Measurements from ENCODE around the gene PDZRN4. TPM values are rescaled to one million over a fixed set of nuclear protein-coding genes. Genes with fewer than 3 reads are reported as not detected.

Gene PDZRN4
- total and polyA plus RNA-seq, 2 experiments from 2014 or later = 0.90 TPM; not detected in 1

DNA sequence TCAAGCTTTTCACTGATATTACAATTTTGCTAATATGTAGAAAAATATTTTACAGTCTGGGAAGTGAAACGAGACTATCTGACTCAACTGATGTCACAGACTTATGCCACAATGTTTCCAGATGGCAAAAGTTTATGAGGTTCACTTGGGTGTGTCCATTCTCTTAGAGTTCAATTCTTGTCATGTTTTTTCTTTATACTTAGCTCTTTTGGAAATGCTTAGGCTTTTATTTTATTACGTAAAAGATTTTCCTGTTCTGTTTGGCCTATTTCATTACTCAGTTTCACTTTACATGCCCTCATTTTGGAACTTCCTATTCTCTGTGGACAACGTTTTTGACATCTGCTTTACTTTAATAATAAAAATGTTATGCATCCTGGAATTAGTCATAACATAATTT is 2.1 kb upstream of the PDZRN4 start (continued):
- TF ChIP-seq, protein P1, sequence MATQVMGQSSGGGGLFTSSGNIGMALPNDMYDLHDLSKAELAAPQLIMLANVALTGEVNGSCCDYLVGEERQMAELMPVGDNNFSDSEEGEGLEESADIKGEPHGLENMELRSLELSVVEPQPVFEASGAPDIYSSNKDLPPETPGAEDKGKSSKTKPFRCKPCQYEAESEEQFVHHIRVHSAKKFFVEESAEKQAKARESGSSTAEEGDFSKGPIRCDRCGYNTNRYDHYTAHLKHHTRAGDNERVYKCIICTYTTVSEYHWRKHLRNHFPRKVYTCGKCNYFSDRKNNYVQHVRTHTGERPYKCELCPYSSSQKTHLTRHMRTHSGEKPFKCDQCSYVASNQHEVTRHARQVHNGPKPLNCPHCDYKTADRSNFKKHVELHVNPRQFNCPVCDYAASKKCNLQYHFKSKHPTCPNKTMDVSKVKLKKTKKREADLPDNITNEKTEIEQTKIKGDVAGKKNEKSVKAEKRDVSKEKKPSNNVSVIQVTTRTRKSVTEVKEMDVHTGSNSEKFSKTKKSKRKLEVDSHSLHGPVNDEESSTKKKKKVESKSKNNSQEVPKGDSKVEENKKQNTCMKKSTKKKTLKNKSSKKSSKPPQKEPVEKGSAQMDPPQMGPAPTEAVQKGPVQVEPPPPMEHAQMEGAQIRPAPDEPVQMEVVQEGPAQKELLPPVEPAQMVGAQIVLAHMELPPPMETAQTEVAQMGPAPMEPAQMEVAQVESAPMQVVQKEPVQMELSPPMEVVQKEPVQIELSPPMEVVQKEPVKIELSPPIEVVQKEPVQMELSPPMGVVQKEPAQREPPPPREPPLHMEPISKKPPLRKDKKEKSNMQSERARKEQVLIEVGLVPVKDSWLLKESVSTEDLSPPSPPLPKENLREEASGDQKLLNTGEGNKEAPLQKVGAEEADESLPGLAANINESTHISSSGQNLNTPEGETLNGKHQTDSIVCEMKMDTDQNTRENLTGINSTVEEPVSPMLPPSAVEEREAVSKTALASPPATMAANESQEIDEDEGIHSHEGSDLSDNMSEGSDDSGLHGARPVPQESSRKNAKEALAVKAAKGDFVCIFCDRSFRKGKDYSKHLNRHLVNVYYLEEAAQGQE (IDR thresholded peaks at IDR 0.05; ENCODE audit: unreplicated experiment) = no peak
- TF ChIP-seq, protein P2, sequence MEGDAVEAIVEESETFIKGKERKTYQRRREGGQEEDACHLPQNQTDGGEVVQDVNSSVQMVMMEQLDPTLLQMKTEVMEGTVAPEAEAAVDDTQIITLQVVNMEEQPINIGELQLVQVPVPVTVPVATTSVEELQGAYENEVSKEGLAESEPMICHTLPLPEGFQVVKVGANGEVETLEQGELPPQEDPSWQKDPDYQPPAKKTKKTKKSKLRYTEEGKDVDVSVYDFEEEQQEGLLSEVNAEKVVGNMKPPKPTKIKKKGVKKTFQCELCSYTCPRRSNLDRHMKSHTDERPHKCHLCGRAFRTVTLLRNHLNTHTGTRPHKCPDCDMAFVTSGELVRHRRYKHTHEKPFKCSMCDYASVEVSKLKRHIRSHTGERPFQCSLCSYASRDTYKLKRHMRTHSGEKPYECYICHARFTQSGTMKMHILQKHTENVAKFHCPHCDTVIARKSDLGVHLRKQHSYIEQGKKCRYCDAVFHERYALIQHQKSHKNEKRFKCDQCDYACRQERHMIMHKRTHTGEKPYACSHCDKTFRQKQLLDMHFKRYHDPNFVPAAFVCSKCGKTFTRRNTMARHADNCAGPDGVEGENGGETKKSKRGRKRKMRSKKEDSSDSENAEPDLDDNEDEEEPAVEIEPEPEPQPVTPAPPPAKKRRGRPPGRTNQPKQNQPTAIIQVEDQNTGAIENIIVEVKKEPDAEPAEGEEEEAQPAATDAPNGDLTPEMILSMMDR (conservative IDR thresholded peaks at IDR 0.05; ENCODE audit: low read depth in 2 of 2) = no peak
- TF ChIP-seq CREB1 (CRISPR knock-in tag; IDR thresholded peaks at IDR 0.05; ENCODE audit: low read depth) (no peak), POLR2AphosphoS5 (IDR thresholded peaks at IDR 0.05; ENCODE audit: low read depth) (no peak), ZNF114 (CRISPR knock-in tag; IDR thresholded peaks at IDR 0.05) (no peak), EZH2 (IDR thresholded peaks at IDR 0.05; ENCODE audit: low read depth, unreplicated experiment) (no peak)
- TF ChIP-seq, protein P3, sequence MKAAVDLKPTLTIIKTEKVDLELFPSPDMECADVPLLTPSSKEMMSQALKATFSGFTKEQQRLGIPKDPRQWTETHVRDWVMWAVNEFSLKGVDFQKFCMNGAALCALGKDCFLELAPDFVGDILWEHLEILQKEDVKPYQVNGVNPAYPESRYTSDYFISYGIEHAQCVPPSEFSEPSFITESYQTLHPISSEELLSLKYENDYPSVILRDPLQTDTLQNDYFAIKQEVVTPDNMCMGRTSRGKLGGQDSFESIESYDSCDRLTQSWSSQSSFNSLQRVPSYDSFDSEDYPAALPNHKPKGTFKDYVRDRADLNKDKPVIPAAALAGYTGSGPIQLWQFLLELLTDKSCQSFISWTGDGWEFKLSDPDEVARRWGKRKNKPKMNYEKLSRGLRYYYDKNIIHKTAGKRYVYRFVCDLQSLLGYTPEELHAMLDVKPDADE (IDR thresholded peaks at IDR 0.05) = no peak

DNA sequence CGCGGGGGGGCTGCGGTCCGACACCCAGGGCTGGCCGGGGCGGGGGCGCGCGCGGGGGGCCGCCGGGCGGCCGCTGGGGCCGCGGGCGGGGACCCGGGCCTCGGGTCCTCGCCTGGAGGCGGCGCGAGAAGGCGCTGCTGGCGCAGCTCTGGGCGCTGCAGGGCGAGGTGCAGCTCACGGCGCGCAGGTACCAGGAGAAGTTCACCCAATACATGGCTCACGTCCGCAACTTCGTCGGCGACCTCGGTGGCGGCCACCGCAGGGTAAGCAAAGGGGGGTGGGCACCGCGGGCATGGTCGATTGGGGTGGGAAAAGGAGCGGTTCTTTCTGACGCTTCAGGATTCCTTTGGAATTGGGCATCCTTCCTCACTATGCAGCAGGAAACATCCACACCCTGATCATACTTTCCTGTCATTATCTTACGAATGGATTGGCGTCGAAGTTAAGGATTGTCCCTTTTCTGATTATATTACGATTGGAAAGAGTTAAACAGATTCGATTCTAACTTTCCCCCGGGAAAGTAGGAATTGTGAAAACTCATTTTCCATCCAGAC is 798 bp downstream of the PDZRN4 start:
- H3K9me3 Mint-ChIP-seq = no peaks in the 10 kb centered on the region
- Histone ChIP-seq H3K79me2 (replicated peaks; ENCODE audit: insufficient read depth) (no peaks in the 10 kb centered on the region), H3K4me3 (peak overlapping the region; percentile 58), H3K4me2 (peak overlapping the region; percentile 81), H4K20me1 (replicated peaks; ENCODE audit: insufficient read depth) (no peaks in the 10 kb centered on the region), H3K4me1 (ENCODE audit: insufficient read depth) (no peaks in the 10 kb centered on the region), H3K27ac (ENCODE audit: low read depth) (no peak overlapping the region), H3K36me3 (ENCODE audit: insufficient read depth) (no peaks in the 10 kb centered on the region), H3K27me3 (ENCODE audit: insufficient read depth) (peaks cover 56% of the 10 kb centered on the region), H3K9me2 (ENCODE audit: insufficient read depth) (no peaks in the 10 kb centered on the region), H3F3A (replicated peaks; ENCODE audit: low read depth) (0 out of 2 replicates have a peak, but pooled peaks cover 3% of the 10 kb centered on the region), H2AFZ (peak overlapping the region; percentile 93)
- peaks cover 30% of the 10 kb centered on the region for H3K27me3 Mint-ChIP-seq (ENCODE audit: insufficient read depth, low read depth, poor library complexity)
- H3K4me1 Mint-ChIP-seq = peaks cover 19% of the 10 kb centered on the region
- TF ChIP-seq POLR2AphosphoS5 (IDR thresholded peaks at IDR 0.05; ENCODE audit: low read depth) = no peak
- H3K36me3 Mint-ChIP-seq (ENCODE audit: low read depth) = no peaks in the 10 kb centered on the region
- DNase-seq (ENCODE audit: low spot score) = peak; percentile 37
- no peak overlapping the region for H3K27ac Mint-ChIP-seq
- peak overlapping the region; percentile 69 for H3K4me3 Mint-ChIP-seq
- peak; percentile 39 for ATAC-seq
